Prostate gland (tissue), 2 donors: ENCODE results near the gene FMN1. TPM values are rescaled to one million over a fixed set of nuclear protein-coding genes. Genes with fewer than 3 reads are reported as not detected.

Experiments used
- DNase-seq: peaks from one replicate; pipeline ENCODE4 v3.0.0-alpha.2; 2019; ENCODE audit warnings: low spot score
- H3K27ac ChIP-seq, 2 donors: fragments of 200-600 bp; sonication (generic); 2 replicates each; pipeline ENCODE4 v1.5.1; 2017 to 2019
- H3K27me3 ChIP-seq: fragments of 200-600 bp; sonication (generic); replicated peaks from 2 replicates; pipeline ENCODE4 v1.5.1; 2019; ENCODE audit not compliant: insufficient read depth
- H3K36me3 ChIP-seq, 2 donors: fragments of 200-600 bp; sonication (generic); 1 replicate in 1 of 2; 2 replicates in 1 of 2; pipeline versions ENCODE4 v1.5.1 to v1.8.1; 2017 to 2019
- H3K4me1 ChIP-seq: fragments of 200-600 bp; sonication (generic); replicated peaks from 2 replicates; pipeline ENCODE4 v1.5.1; 2019
- H3K4me3 ChIP-seq, 2 donors: fragments of 200-600 bp; sonication (generic); 2 replicates each; pipeline ENCODE4 v1.5.1; 2017 to 2019
- H3K9me3 ChIP-seq: fragments of 200-600 bp; sonication (generic); 2 replicates; pipeline ENCODE4 v1.5.1; 2017
- POLR2A ChIP-seq: fragments of 450-650 bp; IDR thresholded peaks from one replicate; pipeline ENCODE4 v1.6.1; 2016; ENCODE audit warnings: antibody characterized with exemption, mild to moderate bottlenecking
- POLR2AphosphoS5 ChIP-seq: sonication (generic); formaldehyde crosslinking; IDR thresholded peaks from one replicate; pipeline ENCODE4 v1.6.1; 2017; ENCODE audit warnings: antibody characterized with exemption
- WGBS: methylation state at CpG from one replicate; pipeline ENCODE4 v1.1.5; 2018; 5-methylcytosine and 5-hydroxymethylcytosine counted together
- intact Hi-C: fragments of 100-400 bp; cut with DNase I; formaldehyde crosslinking; loops from one replicate; pipeline ENCODE4 v1.14.2; 2022
- total RNA-seq, 2 donors: library from RNA; depleted of rRNA; stranded (reverse); fragments of >200 nt; gene quantifications; one replicate each; pipeline ENCODE4 v1.1.0, GENCODE V29; 2016
- TF ChIP-seq, protein P1 (sequence below), 4 experiments: fragments of 200-600 bp in 2 of 4; fragments of 450-650 bp in 2 of 4; sonication (generic) in 2 of 4; IDR thresholded peaks; 1 replicate in 3 of 4; 2 replicates in 1 of 4; pipeline ENCODE4 v1.5.1; 2016 to 2019; ENCODE audit warnings: antibody characterized with exemption in 4 of 4, mild to moderate bottlenecking in 2 of 4, moderate library complexity in 2 of 4

FMN1 gene
- total RNA-seq, 2 donors from 2014 or later: 7.1 to 32.5 TPM

DNA sequence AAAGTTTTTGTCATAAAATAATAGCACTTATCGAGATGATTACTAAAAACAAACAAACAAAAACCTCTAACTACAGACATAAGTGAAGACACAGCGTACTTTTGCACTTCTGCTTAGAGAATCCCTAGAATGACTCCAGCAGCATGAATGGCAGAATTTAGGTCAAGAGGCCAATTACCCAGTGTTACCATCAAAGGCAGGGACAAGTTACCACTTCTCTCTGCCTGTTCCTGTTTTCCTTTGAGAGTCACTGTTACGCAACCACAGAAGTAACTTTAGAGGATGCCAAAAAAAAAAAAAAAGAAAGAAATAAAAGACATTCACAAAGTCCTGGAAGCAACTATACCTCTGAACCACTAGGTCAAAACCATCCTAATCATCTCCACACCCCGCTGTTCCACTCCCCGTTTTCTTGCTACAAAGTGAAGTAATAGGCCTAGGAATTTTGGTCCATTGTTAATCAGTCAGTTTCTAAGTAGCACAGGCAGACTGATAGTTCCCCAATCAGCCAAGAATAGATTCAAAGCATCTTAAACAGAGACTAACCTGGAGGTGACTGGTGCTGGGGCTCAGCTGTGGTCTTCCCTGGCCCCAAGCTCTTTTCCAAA, 41.9 kb downstream of the FMN1 start:
- Histone ChIP-seq H3K36me3 (no peaks in the 10 kb centered on the region), H3K4me3 (no peak overlapping the region), H3K9me3 (no peaks in the 10 kb centered on the region), H3K27ac (no peak overlapping the region), H3K27me3 (no peaks in the 10 kb centered on the region), H3K4me1 (no peaks in the 10 kb centered on the region)
- TF ChIP-seq POLR2AphosphoS5 (peak; percentile 43), POLR2A (no peak)
- TF ChIP-seq, protein P1, sequence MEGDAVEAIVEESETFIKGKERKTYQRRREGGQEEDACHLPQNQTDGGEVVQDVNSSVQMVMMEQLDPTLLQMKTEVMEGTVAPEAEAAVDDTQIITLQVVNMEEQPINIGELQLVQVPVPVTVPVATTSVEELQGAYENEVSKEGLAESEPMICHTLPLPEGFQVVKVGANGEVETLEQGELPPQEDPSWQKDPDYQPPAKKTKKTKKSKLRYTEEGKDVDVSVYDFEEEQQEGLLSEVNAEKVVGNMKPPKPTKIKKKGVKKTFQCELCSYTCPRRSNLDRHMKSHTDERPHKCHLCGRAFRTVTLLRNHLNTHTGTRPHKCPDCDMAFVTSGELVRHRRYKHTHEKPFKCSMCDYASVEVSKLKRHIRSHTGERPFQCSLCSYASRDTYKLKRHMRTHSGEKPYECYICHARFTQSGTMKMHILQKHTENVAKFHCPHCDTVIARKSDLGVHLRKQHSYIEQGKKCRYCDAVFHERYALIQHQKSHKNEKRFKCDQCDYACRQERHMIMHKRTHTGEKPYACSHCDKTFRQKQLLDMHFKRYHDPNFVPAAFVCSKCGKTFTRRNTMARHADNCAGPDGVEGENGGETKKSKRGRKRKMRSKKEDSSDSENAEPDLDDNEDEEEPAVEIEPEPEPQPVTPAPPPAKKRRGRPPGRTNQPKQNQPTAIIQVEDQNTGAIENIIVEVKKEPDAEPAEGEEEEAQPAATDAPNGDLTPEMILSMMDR (IDR thresholded peaks at IDR 0.05): no peak
- intact Hi-C loops: no loop called here
- DNase-seq: no peak
- WGBS: 44% methylated on average over 5 of the region's 5 CpGs

DNA sequence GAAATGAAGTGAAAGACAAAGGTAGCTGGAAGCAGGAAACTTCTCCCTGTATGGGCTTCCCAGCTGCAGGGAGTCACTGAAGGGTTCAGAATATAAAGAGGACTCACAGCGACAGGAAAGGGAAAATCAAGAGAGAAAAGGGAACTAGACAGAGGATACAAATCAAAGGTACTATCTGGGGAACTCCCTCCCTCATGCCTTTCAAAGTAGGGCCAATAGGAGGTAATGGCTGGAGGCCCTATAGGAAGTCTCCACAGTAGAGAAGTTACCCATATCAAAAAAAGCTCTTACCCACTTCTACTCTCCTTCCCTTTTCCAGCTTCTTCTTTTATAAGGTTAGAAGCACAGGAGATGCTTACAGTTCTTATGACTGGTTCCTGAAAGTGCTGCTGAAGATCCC, 43.5 kb downstream of the FMN1 start:
- H3K4me1 ChIP-seq: no peaks in the 10 kb centered on the region
- H3K27ac ChIP-seq: no peak overlapping the region
- TF ChIP-seq POLR2AphosphoS5 (no peak), POLR2A (no peak)
- TF ChIP-seq, protein P1 (IDR thresholded peaks at IDR 0.05): no peak
- WGBS: 37% methylated on average over 1 of the region's 1 CpG
- DNase-seq: no peak
- H3K4me3 ChIP-seq: no peak overlapping the region
- intact Hi-C loops: no loop called here
- H3K27me3 ChIP-seq: no peaks in the 10 kb centered on the region
- H3K36me3 ChIP-seq: no peaks in the 10 kb centered on the region
- no peaks in the 10 kb centered on the region for H3K9me3 ChIP-seq

DNA sequence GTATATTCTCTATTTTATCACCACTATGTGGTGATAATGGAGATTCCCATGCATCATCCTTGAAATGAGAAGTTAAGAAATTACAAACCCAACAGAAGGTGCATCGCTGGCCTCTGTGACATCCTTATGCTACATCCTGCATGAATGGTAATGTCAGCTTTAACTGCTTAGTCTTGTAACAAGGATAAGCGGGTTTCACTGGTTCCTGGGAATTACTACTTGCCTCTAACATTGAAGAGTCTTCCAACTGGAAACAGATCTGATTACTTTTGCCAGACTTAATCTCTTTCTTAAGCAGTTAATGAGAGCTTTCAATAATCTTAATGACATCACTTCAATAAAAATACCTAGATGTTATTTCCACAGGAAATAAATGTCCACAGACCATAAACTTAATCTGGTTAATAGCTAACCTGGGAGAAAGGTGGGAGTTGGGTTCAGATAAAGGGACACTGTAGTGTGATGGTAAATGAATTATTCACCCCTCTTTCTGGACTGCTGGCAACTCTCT, 44.0 kb downstream of the FMN1 start:
- WGBS: 58% methylated on average over 2 of the region's 2 CpGs
- intact Hi-C loops: no loop called here
- DNase-seq: no peak
- H3K36me3 ChIP-seq: no peaks in the 10 kb centered on the region
- no peak overlapping the region for H3K27ac ChIP-seq
- H3K4me1 ChIP-seq: no peaks in the 10 kb centered on the region
- H3K9me3 ChIP-seq: no peaks in the 10 kb centered on the region
- H3K27me3 ChIP-seq: no peaks in the 10 kb centered on the region
- no peak overlapping the region for H3K4me3 ChIP-seq
- TF ChIP-seq, protein P1 (IDR thresholded peaks at IDR 0.05): no peak
- TF ChIP-seq POLR2A: no peak
- TF ChIP-seq POLR2AphosphoS5: no peak

DNA sequence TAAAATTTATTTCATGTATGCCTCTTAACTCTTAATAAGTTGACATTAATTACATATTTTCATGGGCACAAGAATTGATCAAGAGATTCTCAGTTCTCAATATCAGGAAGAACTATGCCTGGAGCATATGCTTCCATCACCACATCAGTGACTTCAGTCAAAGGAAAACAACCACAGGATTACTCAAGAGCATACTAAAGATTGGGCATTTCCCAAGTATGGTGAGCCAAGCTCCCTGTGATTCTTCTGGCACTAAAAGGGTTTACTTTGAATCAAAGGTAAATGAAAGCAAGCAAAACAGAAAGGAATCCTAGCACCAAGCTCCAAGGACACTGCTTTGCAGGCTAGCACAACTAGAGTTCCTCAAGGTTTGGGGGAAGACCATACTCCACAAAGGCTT, 44.6 kb downstream of the FMN1 start:
- Histone ChIP-seq H3K4me1 (no peaks in the 10 kb centered on the region), H3K27ac (no peak overlapping the region), H3K9me3 (no peaks in the 10 kb centered on the region), H3K27me3 (no peaks in the 10 kb centered on the region), H3K4me3 (no peak overlapping the region), H3K36me3 (no peaks in the 10 kb centered on the region)
- intact Hi-C loops: no loop called here
- peak; percentile 25 for DNase-seq
- TF ChIP-seq POLR2A (no peak), POLR2AphosphoS5 (peak; percentile 21)
- TF ChIP-seq, protein P1 (IDR thresholded peaks at IDR 0.05): no peak

DNA sequence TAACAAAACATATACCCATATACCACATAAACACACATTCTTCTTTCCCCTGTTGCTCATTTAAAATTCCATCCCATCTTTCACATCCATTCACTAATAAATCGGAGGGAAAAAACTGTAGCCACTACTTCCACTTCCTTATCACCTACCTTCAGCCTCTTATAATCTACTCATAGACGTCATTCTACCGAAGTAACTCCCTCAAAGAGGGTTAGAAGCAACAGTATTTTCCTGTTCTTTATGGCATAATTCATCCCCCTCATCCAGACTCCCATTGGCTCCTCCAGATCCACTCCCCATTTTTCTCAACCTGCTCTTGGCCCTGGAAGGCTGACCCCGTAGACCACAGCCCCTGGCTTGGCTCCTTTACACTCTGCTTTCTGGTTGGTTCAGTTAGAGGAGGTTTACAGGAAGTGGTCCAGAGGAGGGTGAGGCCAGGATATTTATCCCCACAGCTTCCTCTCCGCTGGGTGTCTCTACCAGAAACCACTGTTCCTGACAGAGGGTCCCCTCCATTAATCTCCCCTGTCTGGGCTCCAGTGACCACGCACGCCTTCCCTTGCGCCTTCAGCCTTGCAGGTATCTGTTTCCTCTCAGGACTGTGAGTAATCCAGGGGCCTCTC, 46.3 kb downstream of the FMN1 start:
- WGBS: 88% methylated on average over 8 of the region's 8 CpGs
- Histone ChIP-seq H3K4me3 (no peak overlapping the region), H3K4me1 (no peaks in the 10 kb centered on the region), H3K27ac (no peak overlapping the region), H3K36me3 (no peaks in the 10 kb centered on the region), H3K27me3 (no peaks in the 10 kb centered on the region), H3K9me3 (no peaks in the 10 kb centered on the region)
- TF ChIP-seq, protein P1 (IDR thresholded peaks at IDR 0.05): no peak
- TF ChIP-seq POLR2A (no peak), POLR2AphosphoS5 (no peak)
- DNase-seq: no peak
- intact Hi-C loops: no loop called here
